Stimulated activated CD8-positive, alpha-beta memory T cell treated with anti-CD3 and anti-CD28 coated beads, Interleukin-4, amount 100 ng/mL, for 24 hours (primary cell): ENCODE results near the gene PDCD1.
"Not testable (repeated sequence)": the region's sequence is repeated elsewhere in the genome, so short reads cannot be mapped to it uniquely, and the experiment has no call there.

Source experiments
- DNase-seq: peaks from one replicate; pipeline ENCODE4 v3.0.0-alpha.2; 2020; ENCODE audit warnings: low read depth

PDCD1 gene

GRCh38 chr2:241858206-241859016 lies at the start of gene PDCD1:
PDCD1 (minus strand) TSS chr2:241858894; CDS start chr2:241858838, 56 bp downstream.
- peak; percentile 68 for DNase-seq

- DNase-seq, result not testable (repeated sequence)
Measured at GRCh38 chr2:241907831-241908230, 49.1 kb upstream of the PDCD1 start.

- no peak for DNase-seq
Measured at GRCh38 chr2:241906826-241907570, 48.3 kb upstream of the PDCD1 start.

- not testable (repeated sequence) for DNase-seq
Measured at GRCh38 chr2:241906378-241906770, 47.7 kb upstream of the PDCD1 start.

- no peak for DNase-seq
Measured at GRCh38 chr2:241905716-241906377, 47.2 kb upstream of the PDCD1 start.

- no peak for DNase-seq
Measured at GRCh38 chr2:241904791-241905710, 46.4 kb upstream of the PDCD1 start.

- DNase-seq, result no peak
Measured at GRCh38 chr2:241904011-241904718, 45.5 kb upstream of the PDCD1 start.

- DNase-seq, result no peak
Measured at GRCh38 chr2:241903121-241904010, 44.7 kb upstream of the PDCD1 start.

- DNase-seq, result no peak
Measured at GRCh38 chr2:241902357-241902991, 43.8 kb upstream of the PDCD1 start.

GRCh38 chr2:241901500-241902351 lies 43.0 kb upstream of the PDCD1 start:
- no peak for DNase-seq

- DNase-seq, result no peak
Measured at GRCh38 chr2:241901018-241901380, 42.3 kb upstream of the PDCD1 start.

- DNase-seq, result no peak
Measured at GRCh38 chr2:241900251-241901017, 41.7 kb upstream of the PDCD1 start.

- DNase-seq, result no peak
Measured at GRCh38 chr2:241898463-241899270, 40.0 kb upstream of the PDCD1 start.

GRCh38 chr2:241897231-241897916 lies 38.7 kb upstream of the PDCD1 start:
- no peak for DNase-seq

- no peak for DNase-seq
Measured at GRCh38 chr2:241896746-241897201, 38.1 kb upstream of the PDCD1 start.
